Dermis blood vessel endothelial cell (primary cell): ENCODE measurements around the gene CTH. TPM values are rescaled to one million over a fixed set of nuclear protein-coding genes. Genes with fewer than 3 reads are reported as not detected.
"Not testable (repeated sequence)": the region's sequence is repeated elsewhere in the genome, so short reads cannot be mapped to it uniquely, and the experiment has no call there.

ENCODE experiments used
- DNase-seq: peaks from one replicate; pipeline ENCODE4 v3.0.0; 2010
- total RNA-seq: library from RNA; depleted of rRNA; stranded (reverse); fragments of >200 nt; gene quantifications from 2 replicates; pipeline ENCODE4 v1.2.3, GENCODE V29; 2014

CTH gene
- 1.0 and 1.5 TPM in 2 replicates for total RNA-seq

- DNase-seq = peak; percentile 97
Measured at GRCh38 chr1:70410604-70411359, at the start of gene CTH. Gene CTH, plus strand, starts transcription at chr1:70411268. Its CDS starts 148 bp downstream, at chr1:70411416.

- DNase-seq = peak; percentile 35
Measured at GRCh38 chr1:70361727-70362398, 49.2 kb upstream of the CTH start.

- no peak for DNase-seq
Measured at GRCh38 chr1:70364439-70364838, 46.6 kb upstream of the CTH start.

GRCh38 chr1:70366425-70366952, 44.6 kb upstream of the CTH start:
- DNase-seq = not testable (repeated sequence)

DNA sequence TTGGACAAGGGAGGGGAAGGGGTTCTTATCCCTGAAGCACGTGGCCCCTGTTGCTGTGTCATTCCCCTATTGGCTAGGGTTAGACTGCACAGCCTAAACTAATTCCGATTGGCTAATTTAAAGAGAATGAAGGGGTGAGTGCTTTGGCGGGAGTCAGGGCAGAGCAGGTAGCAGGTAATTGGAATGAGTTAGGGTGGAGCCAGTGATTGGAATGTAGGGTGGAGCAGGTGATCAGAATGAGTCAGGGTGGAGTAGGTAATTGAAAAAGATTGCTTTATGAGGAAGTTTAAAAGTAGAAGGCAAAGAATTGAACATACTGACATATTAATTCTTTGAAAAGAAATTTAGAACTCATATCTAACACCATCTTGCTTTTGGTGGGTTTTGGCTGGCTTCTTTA, 44.1 kb upstream of the CTH start:
- not testable (repeated sequence) for DNase-seq

DNA sequence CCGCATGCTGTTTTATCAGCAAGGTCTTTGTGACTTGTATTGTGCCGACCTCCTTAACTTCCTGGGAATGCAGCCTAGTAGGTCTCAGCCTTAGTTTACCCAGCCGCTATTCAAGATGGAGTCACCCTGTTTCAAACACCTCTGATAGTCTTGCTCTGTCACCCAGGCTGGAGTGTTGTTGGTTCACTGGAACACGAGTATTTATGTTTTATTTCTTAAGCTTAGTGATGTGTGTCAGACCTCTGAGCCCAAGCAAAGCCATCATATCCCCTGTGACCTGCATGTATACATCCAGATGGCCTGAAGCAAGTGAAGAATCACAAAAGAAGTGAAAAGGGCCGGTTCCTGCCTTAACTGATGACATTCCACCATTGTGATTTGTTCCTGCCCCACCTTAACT, 43.7 kb upstream of the CTH start:
- not testable (repeated sequence) for DNase-seq

DNA sequence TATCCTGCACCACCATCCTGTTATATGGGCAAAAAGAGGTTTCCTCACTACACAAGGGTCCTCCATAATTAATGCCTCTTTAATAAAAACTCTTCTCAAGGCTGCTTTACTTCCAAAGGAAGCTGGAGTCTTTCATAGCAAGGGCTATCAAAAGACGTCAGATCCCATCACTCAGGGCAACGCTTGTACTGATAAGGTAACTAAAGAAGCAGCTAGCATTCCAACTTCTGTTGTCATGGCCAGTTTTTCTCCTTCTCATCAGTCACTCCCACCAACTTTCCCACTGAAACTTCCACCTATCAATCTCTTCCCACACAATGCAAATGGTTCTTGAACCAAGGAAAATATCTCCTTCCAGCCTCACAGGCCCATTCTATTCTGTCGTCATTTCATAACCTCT, 39.5 kb upstream of the CTH start:
- DNase-seq = not testable (repeated sequence)

GRCh38 chr1:70372426-70372825, 38.6 kb upstream of the CTH start:
- no peak for DNase-seq

- not testable (repeated sequence) for DNase-seq
Measured at GRCh38 chr1:70373580-70373979, 37.5 kb upstream of the CTH start.

DNA sequence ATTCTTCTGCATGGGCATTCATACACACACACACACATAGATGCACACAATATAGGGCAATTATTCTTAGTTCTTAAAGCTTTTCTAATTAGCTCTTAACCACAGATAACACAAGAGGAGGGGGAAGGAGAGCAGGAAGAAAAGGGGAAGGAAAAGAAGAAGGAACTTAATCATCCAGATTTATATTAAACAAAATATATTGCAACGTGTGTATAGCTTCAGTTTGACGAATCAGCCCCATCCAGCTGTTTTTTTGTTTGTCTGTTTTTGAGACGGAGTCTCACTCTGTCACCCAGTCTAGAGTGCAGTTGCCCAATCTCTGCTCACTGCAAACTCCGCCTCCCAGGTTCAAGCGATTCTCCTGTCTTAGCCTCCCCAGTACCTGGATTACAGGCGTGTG, 34.9 kb upstream of the CTH start:
- no peak for DNase-seq

DNA sequence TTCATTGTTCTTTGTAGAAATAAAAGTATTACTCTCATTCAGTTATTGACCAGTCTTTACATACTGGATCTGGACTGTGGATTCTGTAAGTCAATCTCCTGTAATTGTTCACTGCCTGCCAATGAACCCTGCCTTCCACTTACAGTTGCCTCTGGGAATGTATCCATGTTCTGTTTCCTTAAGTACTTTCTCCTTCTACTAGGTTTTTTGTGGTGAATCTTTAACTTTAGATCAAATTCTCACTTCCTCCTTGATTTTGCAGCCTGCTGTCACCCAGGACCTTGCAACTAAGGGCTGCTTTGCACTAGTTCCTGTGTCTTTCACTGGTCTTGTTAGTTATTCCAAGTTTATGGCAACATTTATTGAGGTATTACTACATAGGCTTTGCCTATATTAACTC, 28.4 kb upstream of the CTH start:
- no peak for DNase-seq

- no peak for DNase-seq
Measured at GRCh38 chr1:70383483-70383882, 27.6 kb upstream of the CTH start.

DNA sequence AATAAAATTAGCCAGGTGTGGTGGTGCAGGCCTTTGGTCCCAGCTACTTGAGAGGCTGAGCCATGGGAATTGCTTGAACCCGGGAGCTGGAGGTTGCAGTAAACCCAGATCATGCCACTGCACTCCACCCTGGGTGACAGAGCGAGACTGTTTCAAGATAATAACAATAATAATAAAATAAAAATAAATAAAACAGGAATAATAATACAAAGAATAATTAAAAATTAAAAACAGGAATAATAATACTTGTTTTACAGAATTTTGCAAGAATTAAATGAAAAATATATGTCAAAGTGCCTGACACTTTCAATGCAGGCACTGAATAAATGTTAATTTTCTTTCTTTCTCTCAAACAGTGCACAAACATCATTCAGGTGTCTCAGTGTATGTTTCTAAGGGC, 26.5 kb upstream of the CTH start:
- DNase-seq = no peak

DNA sequence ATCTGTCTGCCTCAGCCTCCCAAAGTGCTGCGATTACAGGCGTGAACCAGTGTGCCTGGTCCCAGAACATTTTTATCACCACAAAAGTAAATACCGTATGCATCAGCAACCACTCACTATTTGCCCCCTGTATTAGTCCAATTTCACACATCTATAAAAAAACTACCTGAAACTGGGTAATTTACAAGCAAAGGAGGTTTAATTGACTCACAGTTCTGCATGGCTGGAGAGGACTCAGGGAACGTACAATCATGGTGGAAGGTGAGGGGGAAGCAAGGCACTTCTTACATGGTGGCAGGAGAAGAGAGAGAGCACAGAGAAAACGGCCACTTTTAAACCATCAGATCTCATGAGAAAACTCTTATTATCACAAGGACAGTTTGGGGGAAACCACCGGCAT, 25.6 kb upstream of the CTH start:
- DNase-seq = no peak

- DNase-seq = no peak
Measured at GRCh38 chr1:70386121-70386520, 24.9 kb upstream of the CTH start.

- no peak for DNase-seq
Measured at GRCh38 chr1:70387507-70387906, 23.6 kb upstream of the CTH start.

GRCh38 chr1:70392626-70393025, 18.4 kb upstream of the CTH start:
- no peak for DNase-seq

DNA sequence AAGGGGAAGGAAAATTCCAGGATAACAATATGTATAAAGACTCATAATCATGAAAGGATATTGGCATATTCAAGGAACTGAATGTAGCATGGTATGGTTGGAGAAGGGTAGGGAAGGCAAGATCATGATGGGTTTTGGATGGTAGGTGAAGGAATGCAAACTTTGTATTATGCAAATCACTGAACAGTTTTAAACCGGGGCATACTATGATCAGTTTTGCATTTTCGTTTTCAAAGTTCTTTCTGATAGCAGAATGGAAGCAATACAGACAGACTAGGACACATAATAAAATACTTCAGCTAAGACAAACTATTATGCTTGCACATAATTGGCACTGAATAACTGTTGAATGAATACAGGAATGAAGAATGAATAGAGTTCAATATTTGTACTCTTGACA, 14.5 kb upstream of the CTH start:
- DNase-seq = no peak

DNA sequence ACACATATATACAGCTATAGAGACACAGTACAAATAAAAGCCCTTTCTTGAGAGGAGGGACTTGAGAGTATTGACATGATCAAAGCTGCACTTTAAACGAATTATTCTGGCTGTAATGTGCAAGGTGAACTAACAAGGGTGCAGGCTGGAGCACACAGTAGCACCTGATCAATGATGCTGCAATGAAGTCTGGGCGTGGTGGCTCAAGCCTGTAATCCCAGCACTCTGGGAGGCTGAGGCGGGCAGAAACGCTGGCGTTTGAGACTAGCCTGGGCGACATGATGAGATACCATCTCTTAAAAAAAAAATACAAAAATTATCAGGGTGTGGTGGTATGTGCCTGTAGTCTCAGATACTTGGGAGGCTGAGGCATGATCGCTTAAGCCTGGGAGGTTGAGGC, 14.1 kb upstream of the CTH start:
- no peak for DNase-seq

DNA sequence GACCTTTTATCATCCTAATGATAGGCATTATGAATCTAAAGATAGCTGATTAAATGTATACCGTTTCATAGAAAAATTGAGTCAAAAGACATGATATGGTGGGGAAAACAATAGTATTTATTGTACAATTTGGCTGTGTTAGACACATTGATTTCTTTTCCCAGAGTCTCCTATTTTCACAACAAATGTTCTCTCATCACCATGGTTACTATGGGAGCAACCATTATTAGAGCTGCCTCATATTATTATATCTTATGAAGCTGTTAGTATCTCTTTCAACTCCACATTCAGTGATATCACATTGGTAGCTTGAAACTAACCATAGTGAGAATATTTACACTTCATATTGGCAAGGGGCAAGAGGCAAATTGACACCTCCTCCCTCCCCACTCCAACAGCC, 10.7 kb upstream of the CTH start:
- DNase-seq = no peak

- DNase-seq = no peak
Measured at GRCh38 chr1:70401974-70402373, 9.1 kb upstream of the CTH start.

- no peak for DNase-seq
Measured at GRCh38 chr1:70403759-70404158, 7.3 kb upstream of the CTH start.

DNA sequence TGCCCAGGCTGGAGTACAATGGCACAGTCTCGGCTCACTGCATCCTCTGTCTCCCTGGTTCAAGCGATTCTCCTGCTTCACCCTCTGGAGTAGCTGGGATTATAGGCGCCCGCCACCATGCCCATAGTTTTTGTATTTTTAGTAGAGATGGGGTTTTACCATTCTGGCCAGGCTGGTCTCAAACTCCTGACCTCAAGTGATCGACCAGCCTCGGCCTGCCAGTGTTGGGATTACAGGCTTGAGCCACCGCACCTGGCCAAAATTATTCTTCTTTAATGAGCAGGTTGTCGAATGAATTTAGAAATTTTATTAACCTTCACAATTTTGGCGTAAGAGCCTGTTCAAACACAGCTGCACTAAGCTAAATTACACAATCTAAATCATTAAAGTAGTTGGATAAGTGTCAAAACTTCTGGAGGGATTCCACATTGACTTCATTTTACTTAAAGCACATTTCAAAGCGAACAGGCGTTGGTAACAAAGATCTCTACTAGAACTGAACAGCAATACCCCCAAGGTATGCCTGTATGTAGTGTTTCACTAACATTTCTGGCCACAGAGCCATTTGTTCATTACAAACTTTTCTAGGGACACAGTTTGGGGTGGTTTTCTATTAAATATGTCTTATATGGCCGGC, 5.2 kb upstream of the CTH start:
- no peak for DNase-seq

DNA sequence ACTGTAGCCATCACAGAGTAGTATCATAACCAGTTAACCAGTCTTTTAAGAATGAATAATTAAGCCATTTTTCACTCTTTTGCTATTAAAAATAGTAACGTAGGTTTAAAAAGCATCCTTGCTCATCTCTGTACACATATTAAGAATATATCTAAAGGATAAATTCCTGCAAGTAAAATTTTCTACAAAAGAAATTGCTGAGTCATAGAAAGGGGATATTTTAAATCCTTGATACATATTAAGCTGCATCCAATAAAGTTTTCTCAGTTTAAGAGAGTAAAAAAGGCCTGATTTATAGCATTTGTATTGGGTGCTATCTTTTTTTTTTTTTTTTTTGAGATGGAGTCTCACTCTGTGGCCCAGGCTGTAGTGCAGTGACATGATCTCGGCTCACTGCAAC, 1.9 kb upstream of the CTH start:
- DNase-seq = no peak
